ENCODE results near the gene PSMB11.

PSMB11 gene

GRCh38 chr14:23091294-23092225 lies 49.5 kb downstream of the PSMB11 start:
- Histone ChIP-seq H2BK5ac (ENCODE audit: low read length) (no peak overlapping the region), H2BK120ac (ENCODE audit: low read depth, low read length) (no peak overlapping the region), H3K79me2 (ENCODE audit: control insufficient read depth, insufficient read depth, low read length) (peaks cover 38% of the 10 kb centered on the region), H3K79me1 (ENCODE audit: low read length) (peaks cover 8% of the 10 kb centered on the region), H4K8ac (ENCODE audit: low read depth, low read length) (no peak overlapping the region), H3K4me1 (ENCODE audit: control insufficient read depth, low read depth, low read length) (peaks cover 9% of the 10 kb centered on the region), H3K4ac (ENCODE audit: low read depth, low read length) (no peak overlapping the region), H2BK15ac (replicated peaks; ENCODE audit: low read depth) (no peak overlapping the region), H3K36me3 (ENCODE audit: control insufficient read depth, insufficient read depth, low read length) (peaks cover 12% of the 10 kb centered on the region), H3K27ac (ENCODE audit: low read depth, low read length) (no peak overlapping the region), H3K27me3 (ENCODE audit: insufficient read depth, low read length, poor library complexity) (no peaks in the 10 kb centered on the region), H3K56ac (ENCODE audit: low read length) (no peak overlapping the region), H3K4me3 (ENCODE audit: low read length) (no peak overlapping the region), H4K5ac (ENCODE audit: low read length) (no peak overlapping the region), H3K23ac (ENCODE audit: low read length) (no peak overlapping the region), H2AK5ac (ENCODE audit: low read length) (no peak overlapping the region), H3K18ac (ENCODE audit: low read length) (no peak overlapping the region), H3K4me2 (ENCODE audit: low read length) (no peak overlapping the region), H3K9ac (ENCODE audit: low read length) (no peak overlapping the region)
- DNase-seq = no peak
- WGBS (ENCODE audit: extremely low coverage, insufficient coverage, low lambda C conversion rate) = no CpG with 5 or more reads among the region's 12 CpGs

GRCh38 chr14:23093104-23093503 lies 51.1 kb downstream of the PSMB11 start:
- Histone ChIP-seq H3K27me3 (ENCODE audit: insufficient read depth, low read length, poor library complexity) (no peaks in the 10 kb centered on the region), H3K4me2 (ENCODE audit: low read length) (no peak overlapping the region), H3K23ac (ENCODE audit: low read length) (no peak overlapping the region), H3K27ac (ENCODE audit: low read depth, low read length) (no peak overlapping the region), H3K36me3 (ENCODE audit: control insufficient read depth, insufficient read depth, low read length) (peaks cover 11% of the 10 kb centered on the region), H3K4ac (ENCODE audit: low read depth, low read length) (no peak overlapping the region), H3K79me2 (ENCODE audit: control insufficient read depth, insufficient read depth, low read length) (peaks cover 51% of the 10 kb centered on the region), H3K18ac (ENCODE audit: low read length) (no peak overlapping the region), H2AK5ac (ENCODE audit: low read length) (no peak overlapping the region), H4K5ac (ENCODE audit: low read length) (no peak overlapping the region), H2BK5ac (ENCODE audit: low read length) (no peak overlapping the region), H3K4me1 (ENCODE audit: control insufficient read depth, low read depth, low read length) (peaks cover 9% of the 10 kb centered on the region), H3K56ac (ENCODE audit: low read length) (peak overlapping the region; percentile 19), H3K4me3 (ENCODE audit: low read length) (no peak overlapping the region), H2BK15ac (replicated peaks; ENCODE audit: low read depth) (no peak overlapping the region), H3K9ac (ENCODE audit: low read length) (peak overlapping the region; percentile 99), H2BK120ac (ENCODE audit: low read depth, low read length) (no peak overlapping the region), H4K8ac (ENCODE audit: low read depth, low read length) (no peak overlapping the region), H3K79me1 (ENCODE audit: low read length) (peaks cover 14% of the 10 kb centered on the region)
- WGBS (ENCODE audit: extremely low coverage, insufficient coverage, low lambda C conversion rate) = no CpG with 5 or more reads among the region's 2 CpGs
- no peak for DNase-seq

GRCh38 chr14:23093526-23093925 lies 51.5 kb downstream of the PSMB11 start:
- Histone ChIP-seq H3K18ac (ENCODE audit: low read length) (no peak overlapping the region), H4K8ac (ENCODE audit: low read depth, low read length) (no peak overlapping the region), H3K56ac (ENCODE audit: low read length) (peak overlapping the region; percentile 100), H3K9ac (ENCODE audit: low read length) (peak overlapping the region; percentile 99), H3K23ac (ENCODE audit: low read length) (no peak overlapping the region), H3K27me3 (ENCODE audit: insufficient read depth, low read length, poor library complexity) (no peaks in the 10 kb centered on the region), H2BK5ac (ENCODE audit: low read length) (no peak overlapping the region), H3K4me2 (ENCODE audit: low read length) (peak overlapping the region; percentile 75), H4K5ac (ENCODE audit: low read length) (no peak overlapping the region), H3K4me1 (ENCODE audit: control insufficient read depth, low read depth, low read length) (peaks cover 9% of the 10 kb centered on the region), H3K4ac (ENCODE audit: low read depth, low read length) (no peak overlapping the region), H2BK120ac (ENCODE audit: low read depth, low read length) (no peak overlapping the region), H3K27ac (ENCODE audit: low read depth, low read length) (no peak overlapping the region), H3K79me2 (ENCODE audit: control insufficient read depth, insufficient read depth, low read length) (peaks cover 53% of the 10 kb centered on the region), H2BK15ac (replicated peaks; ENCODE audit: low read depth) (no peak overlapping the region), H3K79me1 (ENCODE audit: low read length) (peaks cover 16% of the 10 kb centered on the region), H3K36me3 (ENCODE audit: control insufficient read depth, insufficient read depth, low read length) (peaks cover 11% of the 10 kb centered on the region), H3K4me3 (ENCODE audit: low read length) (peak overlapping the region; percentile 94), H2AK5ac (ENCODE audit: low read length) (no peak overlapping the region)
- WGBS (ENCODE audit: extremely low coverage, insufficient coverage, low lambda C conversion rate) = no CpG with 5 or more reads among the region's 2 CpGs
- DNase-seq = no peak
